ENCODE results near the gene UBXN11. TPM values are rescaled to one million over a fixed set of nuclear protein-coding genes. Genes with fewer than 3 reads are reported as not detected.
A peak's percentile ranks its signal among the peaks of the same experiment; 100 is the strongest.

Gene UBXN11
- total RNA-seq, 1 donor from 2014 or later = 9.4 TPM

GRCh38 chr1:26349188-26349876 lies 42.9 kb upstream of the UBXN11 start:
- TF ChIP-seq CTCF (IDR thresholded peaks at IDR 0.05; ENCODE audit: insufficient read depth, low read length, poor library complexity, severe bottlenecking) = no peak
- Histone ChIP-seq H3K4me3 (ENCODE audit: low read depth, low read length) (no peak overlapping the region), H3K27me3 (ENCODE audit: control insufficient read depth, insufficient read depth, low read length) (peaks cover 4% of the 10 kb centered on the region), H3K36me3 (ENCODE audit: control insufficient read depth, insufficient read depth, low read length) (no peaks in the 10 kb centered on the region)
- peak; percentile 68 for DNase-seq (ENCODE audit: low read depth)

GRCh38 chr1:26346274-26347033 lies 40.0 kb upstream of the UBXN11 start:
- no peaks in the 10 kb centered on the region for H3K36me3 ChIP-seq (ENCODE audit: control insufficient read depth, insufficient read depth, low read length)
- no peak for TF ChIP-seq CTCF (IDR thresholded peaks at IDR 0.05; ENCODE audit: insufficient read depth, low read length, poor library complexity, severe bottlenecking)
- peaks cover 7% of the 10 kb centered on the region for H3K27me3 ChIP-seq (ENCODE audit: control insufficient read depth, insufficient read depth, low read length)
- no peak overlapping the region for H3K4me3 ChIP-seq (ENCODE audit: low read depth, low read length)
- DNase-seq (ENCODE audit: low read depth) = no peak

- DNase-seq (ENCODE audit: low read depth) = no peak
- Histone ChIP-seq H3K27me3 (ENCODE audit: control insufficient read depth, insufficient read depth, low read length) (peaks cover 7% of the 10 kb centered on the region), H3K36me3 (ENCODE audit: control insufficient read depth, insufficient read depth, low read length) (no peaks in the 10 kb centered on the region), H3K4me3 (ENCODE audit: low read depth, low read length) (no peak overlapping the region)
- TF ChIP-seq CTCF (IDR thresholded peaks at IDR 0.05; ENCODE audit: insufficient read depth, low read length, poor library complexity, severe bottlenecking) = no peak
Measured at GRCh38 chr1:26345718-26346117, 39.3 kb upstream of the UBXN11 start.

- DNase-seq (ENCODE audit: low read depth) = no peak
- peaks cover 7% of the 10 kb centered on the region for H3K27me3 ChIP-seq (ENCODE audit: control insufficient read depth, insufficient read depth, low read length)
- TF ChIP-seq CTCF (IDR thresholded peaks at IDR 0.05; ENCODE audit: insufficient read depth, low read length, poor library complexity, severe bottlenecking) = no peak
- H3K4me3 ChIP-seq (ENCODE audit: low read depth, low read length) = no peak overlapping the region
- H3K36me3 ChIP-seq (ENCODE audit: control insufficient read depth, insufficient read depth, low read length) = no peaks in the 10 kb centered on the region
Measured at GRCh38 chr1:26344147-26344920, 37.9 kb upstream of the UBXN11 start.

GRCh38 chr1:26340047-26340481 lies 33.6 kb upstream of the UBXN11 start:
- no peak for TF ChIP-seq CTCF (IDR thresholded peaks at IDR 0.05; ENCODE audit: insufficient read depth, low read length, poor library complexity, severe bottlenecking)
- DNase-seq (ENCODE audit: low read depth) = no peak
- Histone ChIP-seq H3K4me3 (ENCODE audit: low read depth, low read length) (no peak overlapping the region), H3K27me3 (ENCODE audit: control insufficient read depth, insufficient read depth, low read length) (peaks cover 23% of the 10 kb centered on the region), H3K36me3 (ENCODE audit: control insufficient read depth, insufficient read depth, low read length) (no peaks in the 10 kb centered on the region)

Measured in kidney epithelial cell (primary cell).